ENCODE data around the gene HAPLN2.

HAPLN2 gene

GRCh38 chr1:156663178-156663577, 44.0 kb downstream of the HAPLN2 start:
- no peak for DNase-seq (ENCODE audit: low read depth)

- no peak for DNase-seq (ENCODE audit: low read depth)
Observed at GRCh38 chr1:156664046-156664766, 45.0 kb downstream of the HAPLN2 start.

GRCh38 chr1:156664767-156665411, 45.7 kb downstream of the HAPLN2 start:
- no peak for DNase-seq (ENCODE audit: low read depth)

- DNase-seq (ENCODE audit: low read depth): no peak
Observed at GRCh38 chr1:156665539-156665938, 46.3 kb downstream of the HAPLN2 start.

- no peak for DNase-seq (ENCODE audit: low read depth)
Observed at GRCh38 chr1:156666862-156667609, 47.8 kb downstream of the HAPLN2 start.

- DNase-seq (ENCODE audit: low read depth): no peak
Observed at GRCh38 chr1:156667610-156667967, 48.4 kb downstream of the HAPLN2 start.

- DNase-seq (ENCODE audit: low read depth): no peak
Observed at GRCh38 chr1:156667968-156668709, 48.9 kb downstream of the HAPLN2 start.

- DNase-seq (ENCODE audit: low read depth): no peak
Observed at GRCh38 chr1:156668801-156669637, 49.8 kb downstream of the HAPLN2 start.

GRCh38 chr1:156669794-156670193, 50.6 kb downstream of the HAPLN2 start:
- DNase-seq (ENCODE audit: low read depth): no peak

- no peak for DNase-seq (ENCODE audit: low read depth)
Observed at GRCh38 chr1:156670359-156670758, 51.1 kb downstream of the HAPLN2 start.

- DNase-seq (ENCODE audit: low read depth): no peak
Observed at GRCh38 chr1:156670791-156671190, 51.6 kb downstream of the HAPLN2 start.

- no peak for DNase-seq (ENCODE audit: low read depth)
Observed at GRCh38 chr1:156671804-156672203, 52.6 kb downstream of the HAPLN2 start.

GRCh38 chr1:156673387-156674121, 54.3 kb downstream of the HAPLN2 start:
- DNase-seq (ENCODE audit: low read depth): no peak

Data from stimulated activated CD8-positive, alpha-beta memory T cell treated with anti-CD3 and anti-CD28 coated beads, Interleukin-15, amount 100 ng/mL, for 1 hour (primary cell).